Natural killer cell (primary cell): ENCODE measurements around the gene STK32C. TPM values are rescaled to one million over a fixed set of nuclear protein-coding genes. Genes with fewer than 3 reads are reported as not detected.

Experiments
- ATAC-seq, 3 donors: fragments of 150-1000 bp in 2 of 3; fragments of 200-7000 bp in 1 of 3; cut with Tn5 transposase; 1 replicate in 1 of 3; 2 replicates in 2 of 3; pipeline ENCODE4 v1.10.0; 2021; ENCODE audit warnings: mild to moderate bottlenecking in 2 of 3, moderate library complexity in 2 of 3
- DNase-seq, 2 donors: peaks; one replicate each; pipeline versions ENCODE4 v3.0.0 to v3.0.0-alpha.2; 2013 to 2021; ENCODE audit warnings: mixed read lengths in 1 of 2
- H3K27ac ChIP-seq: one replicate; pipeline ENCODE4 v1.5.1; 2013; ENCODE audit warnings: mild to moderate bottlenecking, low read length
- H3K27me3 ChIP-seq: one replicate; pipeline ENCODE4 v1.6.1; 2013; ENCODE audit warnings: low read length; ENCODE audit not compliant: control insufficient read depth, insufficient read depth
- H3K36me3 ChIP-seq: one replicate; pipeline ENCODE4 v1.6.1; 2013; ENCODE audit warnings: low read length; ENCODE audit not compliant: control insufficient read depth, insufficient read depth
- H3K4me1 ChIP-seq: one replicate; pipeline ENCODE4 v1.6.1; 2013; ENCODE audit warnings: low read length; ENCODE audit not compliant: control insufficient read depth, insufficient read depth
- H3K4me3 ChIP-seq: one replicate; pipeline ENCODE4 v1.5.1; 2013; ENCODE audit warnings: low read length
- H3K9me3 ChIP-seq: one replicate; pipeline ENCODE4 v1.6.1; 2013; ENCODE audit warnings: low read length; ENCODE audit not compliant: control insufficient read depth, insufficient read depth
- H3K27ac Mint-ChIP-seq, 2 donors: one replicate each; pipeline ENCODE4 v1.8.0; 2022; ENCODE audit warnings: mild to moderate bottlenecking in 2 of 2, mixed read lengths in 2 of 2, moderate library complexity in 1 of 2
- H3K27me3 Mint-ChIP-seq, 2 donors: one replicate each; pipeline ENCODE4 v1.8.0; 2022; ENCODE audit warnings: low read depth in 2 of 2, mixed read lengths in 2 of 2
- H3K36me3 Mint-ChIP-seq: one replicate; pipeline ENCODE4 v1.8.0; 2022; ENCODE audit warnings: mixed read lengths
- H3K4me1 Mint-ChIP-seq, 2 donors: one replicate each; pipeline ENCODE4 v1.8.0; 2022; ENCODE audit warnings: mixed read lengths in 2 of 2
- H3K4me3 Mint-ChIP-seq: one replicate; pipeline ENCODE4 v1.8.0; 2022; ENCODE audit warnings: mild to moderate bottlenecking, moderate library complexity, mixed read lengths
- H3K9me3 Mint-ChIP-seq, 2 donors: one replicate each; pipeline ENCODE4 v1.8.0; 2022; ENCODE audit warnings: mixed read lengths in 2 of 2
- CTCF ChIP-seq: fragments of 200-600 bp; IDR thresholded peaks from one replicate; pipeline ENCODE4 v1.8.0; 2022; ENCODE audit warnings: antibody characterized with exemption
- WGBS: methylation state at CpG from one replicate; pipeline ENCODE4 v1.1.7; 2013; ENCODE audit warnings: missing lambda C conversion rate; ENCODE audit not compliant: insufficient coverage; 5-methylcytosine and 5-hydroxymethylcytosine counted together
- intact Hi-C: fragments of 100-400 bp; cut with micrococcal nuclease; formaldehyde crosslinking; loops from one replicate; pipeline ENCODE4 v1.14.2; 2022
- total RNA-seq, 4 donors: library from RNA; stranded (reverse); fragments of 120-200 nt in 1 of 4; gene quantifications; one replicate each; pipeline versions ENCODE4 v1.2.3 to v1.2.4, GENCODE V29; 2013 to 2022

STK32C gene
- total RNA-seq, 3 donors from 2014 or later (not counting 1 experiment from before 2014, with no cell fraction given) = 12.7 to 22.1 (median 17.9) TPM

- intact Hi-C loops = no loop called here
- H3K4me3 ChIP-seq = no peak overlapping the region
- Mint-ChIP-seq H3K27ac (no peak overlapping the region), H3K36me3 (no peaks in the 10 kb centered on the region), H3K4me3 (no peak overlapping the region), H3K27me3 (peaks cover 0 to 7% of the 10 kb centered on the region in 2 donors), H3K9me3 (peaks cover 0 to 3% of the 10 kb centered on the region in 2 donors), H3K4me1 (no peaks in the 10 kb centered on the region)
- no peak for DNase-seq
- no peaks in the 10 kb centered on the region for H3K9me3 ChIP-seq
- no peak for TF ChIP-seq CTCF
- H3K36me3 ChIP-seq = no peaks in the 10 kb centered on the region
- 97% methylated on average over 4 of the region's 4 CpGs for WGBS
- H3K4me1 ChIP-seq = no peaks in the 10 kb centered on the region
- H3K27ac ChIP-seq = no peak overlapping the region
- H3K27me3 ChIP-seq = no peaks in the 10 kb centered on the region
- ATAC-seq = no peak
These were observed 6.6 kb upstream of the STK32C start for GRCh38 chr10:132314336-132314735.

- 95% methylated on average over 6 of the region's 6 CpGs for whole genome bisulfite sequencing
- TF ChIP-seq CTCF = no peak
- intact Hi-C loops = no loop called here
- H3K36me3 ChIP-seq = no peaks in the 10 kb centered on the region
- Mint-ChIP-seq H3K4me3 (no peak overlapping the region), H3K9me3 (peaks cover 0 to 3% of the 10 kb centered on the region in 2 donors), H3K27ac (no peak overlapping the region), H3K4me1 (no peaks in the 10 kb centered on the region), H3K27me3 (peaks cover 0 to 7% of the 10 kb centered on the region in 2 donors), H3K36me3 (no peaks in the 10 kb centered on the region)
- H3K4me3 ChIP-seq = no peak overlapping the region
- DNase-seq (no peak), ATAC-seq (no peak)
- no peaks in the 10 kb centered on the region for H3K9me3 ChIP-seq
- H3K4me1 ChIP-seq = peaks cover 2% of the 10 kb centered on the region
- H3K27ac ChIP-seq = no peak overlapping the region
- H3K27me3 ChIP-seq = no peaks in the 10 kb centered on the region
These were observed 6.1 kb upstream of the STK32C start for GRCh38 chr10:132313865-132314264.

- H3K27me3 Mint-ChIP-seq = peaks cover 0 to 7% of the 10 kb centered on the region in 2 donors
- H3K27ac Mint-ChIP-seq = no peak overlapping the region
- peaks cover 0 to 3% of the 10 kb centered on the region in 2 donors for H3K9me3 Mint-ChIP-seq
- H3K4me1 Mint-ChIP-seq = no peaks in the 10 kb centered on the region
- H3K4me3 ChIP-seq = no peak overlapping the region
- H3K36me3 Mint-ChIP-seq = no peaks in the 10 kb centered on the region
- no peak for TF ChIP-seq CTCF
- WGBS = 91% methylated on average over 12 of the region's 12 CpGs
- no peaks in the 10 kb centered on the region for H3K9me3 ChIP-seq
- DNase-seq (no peak), ATAC-seq (no peak)
- H3K4me3 Mint-ChIP-seq = no peak overlapping the region
- no peaks in the 10 kb centered on the region for H3K36me3 ChIP-seq
- intact Hi-C loops = no loop called here
- H3K27ac ChIP-seq = no peak overlapping the region
- H3K4me1 ChIP-seq = peaks cover 5% of the 10 kb centered on the region
- no peaks in the 10 kb centered on the region for H3K27me3 ChIP-seq
These were observed 5.6 kb upstream of the STK32C start for GRCh38 chr10:132313305-132313704.

DNA sequence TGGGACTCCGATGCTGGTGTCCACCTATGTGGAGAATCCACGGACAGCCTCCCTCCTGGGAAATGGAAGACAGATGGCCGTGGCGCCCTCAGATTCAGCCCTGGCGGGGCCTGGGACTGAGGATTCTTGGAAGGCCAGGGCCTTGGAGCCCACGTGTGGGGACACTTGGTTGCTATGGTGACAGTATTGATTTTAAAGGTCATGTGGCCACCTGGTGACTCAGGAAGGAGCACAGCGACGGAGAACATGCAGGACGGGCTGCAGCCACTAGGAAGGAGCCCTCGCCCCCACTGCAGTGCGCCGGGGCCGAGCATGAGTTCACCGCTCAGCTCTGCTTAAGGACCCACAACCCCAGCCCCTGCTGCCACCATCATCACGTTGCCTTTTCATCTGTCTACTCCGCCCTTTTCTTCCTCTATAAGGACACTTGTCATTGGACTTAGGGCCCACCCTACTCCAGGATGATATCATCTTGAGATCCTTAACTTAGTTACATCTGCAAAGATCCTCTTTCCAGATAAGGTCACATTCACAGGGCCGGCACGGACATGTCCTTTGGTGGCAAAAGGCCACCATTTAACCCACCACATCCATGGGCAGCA, 3.7 kb upstream of the STK32C start:
- H3K27me3 ChIP-seq = no peaks in the 10 kb centered on the region
- no peaks in the 10 kb centered on the region for H3K36me3 ChIP-seq
- DNase-seq (no peak), ATAC-seq (no peak)
- no peak overlapping the region for H3K4me3 Mint-ChIP-seq
- no peak overlapping the region for H3K27ac ChIP-seq
- H3K36me3 Mint-ChIP-seq = no peaks in the 10 kb centered on the region
- H3K4me3 ChIP-seq = no peak overlapping the region
- H3K27ac Mint-ChIP-seq = no peak overlapping the region
- intact Hi-C loops = no loop called here
- peaks cover 6 to 7% of the 10 kb centered on the region in 2 donors for H3K4me1 Mint-ChIP-seq
- no peaks in the 10 kb centered on the region for H3K9me3 ChIP-seq
- H3K27me3 Mint-ChIP-seq = peaks cover 0 to 7% of the 10 kb centered on the region in 2 donors
- no peak for TF ChIP-seq CTCF
- H3K4me1 ChIP-seq = peaks cover 12% of the 10 kb centered on the region
- H3K9me3 Mint-ChIP-seq = peaks cover 0 to 3% of the 10 kb centered on the region in 2 donors
- 90% methylated on average over 18 of the region's 18 CpGs for WGBS
